ENCODE data around the gene RCAN2.
A peak's percentile ranks its signal among the peaks of the same experiment; 100 is the strongest.

RCAN2 gene

GRCh38 chr6:46491201-46491627, at the start of gene RCAN2:
RCAN2 (minus strand) TSS chr6:46491449.
- DNase-seq (ENCODE audit: low spot score), result peak; percentile 74

- DNase-seq (ENCODE audit: low spot score), result no peak
Measured at GRCh38 chr6:46539866-46540265, 48.6 kb upstream of the RCAN2 start.

GRCh38 chr6:46538800-46539480, 47.7 kb upstream of the RCAN2 start:
- no peak for DNase-seq (ENCODE audit: low spot score)

GRCh38 chr6:46530896-46531295, 39.6 kb upstream of the RCAN2 start:
- DNase-seq (ENCODE audit: low spot score), result no peak

- no peak for DNase-seq (ENCODE audit: low spot score)
Measured at GRCh38 chr6:46528961-46529750, 37.9 kb upstream of the RCAN2 start.

- no peak for DNase-seq (ENCODE audit: low spot score)
Measured at GRCh38 chr6:46526607-46527006, 35.4 kb upstream of the RCAN2 start.

- DNase-seq (ENCODE audit: low spot score), result no peak
Measured at GRCh38 chr6:46525583-46525982, 34.3 kb upstream of the RCAN2 start.

- DNase-seq (ENCODE audit: low spot score), result no peak
Measured at GRCh38 chr6:46521464-46521971, 30.3 kb upstream of the RCAN2 start.

GRCh38 chr6:46517202-46517601, 26.0 kb upstream of the RCAN2 start:
- no peak for DNase-seq (ENCODE audit: low spot score)

GRCh38 chr6:46513533-46513932, 22.3 kb upstream of the RCAN2 start:
- no peak for DNase-seq (ENCODE audit: low spot score)

- DNase-seq (ENCODE audit: low spot score), result no peak
Measured at GRCh38 chr6:46511320-46511719, 20.1 kb upstream of the RCAN2 start.

GRCh38 chr6:46510651-46511050, 19.4 kb upstream of the RCAN2 start:
- DNase-seq (ENCODE audit: low spot score), result peak; percentile 36

- DNase-seq (ENCODE audit: low spot score), result no peak
Measured at GRCh38 chr6:46509981-46510510, 18.8 kb upstream of the RCAN2 start.

- DNase-seq (ENCODE audit: low spot score), result no peak
Measured at GRCh38 chr6:46509063-46509462, 17.8 kb upstream of the RCAN2 start.

GRCh38 chr6:46507426-46507825, 16.2 kb upstream of the RCAN2 start:
- no peak for DNase-seq (ENCODE audit: low spot score)

GRCh38 chr6:46505693-46506512, 14.7 kb upstream of the RCAN2 start:
- no peak for DNase-seq (ENCODE audit: low spot score)

- no peak for DNase-seq (ENCODE audit: low spot score)
Measured at GRCh38 chr6:46504242-46504641, 13.0 kb upstream of the RCAN2 start.

GRCh38 chr6:46502486-46503119, 11.4 kb upstream of the RCAN2 start:
- no peak for DNase-seq (ENCODE audit: low spot score)

- peak; percentile 15 for DNase-seq (ENCODE audit: low spot score)
Measured at GRCh38 chr6:46501136-46502089, 10.2 kb upstream of the RCAN2 start.

- DNase-seq (ENCODE audit: low spot score), result no peak
Measured at GRCh38 chr6:46500382-46500781, 9.1 kb upstream of the RCAN2 start.
